CD14-positive monocyte (primary cell): ENCODE data around the gene POU6F2. TPM values are rescaled to one million over a fixed set of nuclear protein-coding genes. Genes with fewer than 3 reads are reported as not detected.
A peak's percentile ranks its signal among the peaks of the same experiment; 100 is the strongest.

Source experiments
- DNase-seq, 3 donors: peaks; one replicate each; pipeline ENCODE4 v3.0.0-alpha.2; 2011 to 2022
- H2AFZ ChIP-seq: 2 replicates; pipeline ENCODE4 v1.6.0; 2012; ENCODE audit warnings: mild to moderate bottlenecking, low read depth, low read length, inconsistent platforms; ENCODE audit not compliant: insufficient read depth, poor library complexity, severe bottlenecking
- H3K27ac ChIP-seq, 2 donors: 1 replicate in 1 of 2; 2 replicates in 1 of 2; pipeline ENCODE4 v1.5.1; 2012 to 2013; ENCODE audit warnings: low read length in 2 of 2, control low read depth in 1 of 2, inconsistent platforms in 1 of 2, low read depth in 1 of 2, mild to moderate bottlenecking in 1 of 2
- H3K27me3 ChIP-seq, 2 donors: one replicate each; pipeline versions ENCODE4 v1.6.0 to v1.6.1; 2011 to 2013; ENCODE audit warnings: low read length in 2 of 2; ENCODE audit not compliant: control insufficient read depth in 2 of 2, insufficient read depth in 2 of 2
- H3K36me3 ChIP-seq, 2 donors: replicated peaks in 1 of 2; 1 replicate in 1 of 2; 2 replicates in 1 of 2; pipeline versions ENCODE4 v1.5.1 to v1.6.1; 2012 to 2013; ENCODE audit warnings: low read length in 2 of 2, control low read depth in 1 of 2, inconsistent platforms in 1 of 2, mild to moderate bottlenecking in 1 of 2; ENCODE audit not compliant: insufficient read depth in 2 of 2, control insufficient read depth in 1 of 2
- H3K4me1 ChIP-seq, 2 donors: 1 replicate in 1 of 2; 2 replicates in 1 of 2; pipeline versions ENCODE4 v1.5.1 to v1.6.1; 2012 to 2013; ENCODE audit warnings: low read length in 2 of 2, control low read depth in 1 of 2, inconsistent platforms in 1 of 2, mild to moderate bottlenecking in 1 of 2, moderate library complexity in 1 of 2; ENCODE audit not compliant: insufficient read depth in 2 of 2, control insufficient read depth in 1 of 2
- H3K4me2 ChIP-seq: replicated peaks from 2 replicates; pipeline ENCODE3; 2012; ENCODE audit warnings: low read length, moderate library complexity, mild to moderate bottlenecking; ENCODE audit not compliant: poor library complexity, severe bottlenecking; ENCODE audit errors: extremely low read depth
- H3K4me3 ChIP-seq, 3 experiments: fragments of 200-600 bp in 1 of 3; sonication (generic) in 1 of 3; replicated peaks in 1 of 3; 1 replicate in 2 of 3; 2 replicates in 1 of 3; pipeline ENCODE4 v1.5.1; 2011 to 2013; ENCODE audit warnings: low read length in 3 of 3, mild to moderate bottlenecking in 3 of 3, control low read depth in 2 of 3, low read depth in 2 of 3, inconsistent platforms in 1 of 3, moderate library complexity in 1 of 3
- H3K79me2 ChIP-seq: 2 replicates; pipeline ENCODE4 v1.6.0; 2012; ENCODE audit warnings: mild to moderate bottlenecking, control low read depth, inconsistent platforms, low read length, moderate library complexity; ENCODE audit not compliant: insufficient read depth
- H3K9ac ChIP-seq: 2 replicates; pipeline ENCODE4 v1.6.0; 2017; ENCODE audit warnings: low read length, mild to moderate bottlenecking; ENCODE audit not compliant: insufficient read depth, poor library complexity, severe bottlenecking
- H3K9me3 ChIP-seq, 2 donors: replicated peaks in 1 of 2; 1 replicate in 1 of 2; 2 replicates in 1 of 2; pipeline versions ENCODE4 v1.5.1 to v1.6.1; 2012 to 2013; ENCODE audit warnings: low read length in 2 of 2, control low read depth in 1 of 2; ENCODE audit not compliant: control insufficient read depth in 1 of 2, insufficient read depth in 1 of 2
- H4K20me1 ChIP-seq: 2 replicates; pipeline ENCODE4 v1.6.0; 2012; ENCODE audit warnings: mild to moderate bottlenecking, low read length, control low read depth, moderate library complexity; ENCODE audit not compliant: insufficient read depth
- H3K27ac Mint-ChIP-seq, 7 donors: one replicate each; pipeline ENCODE4 v1.8.0; 2020; ENCODE audit warnings: mild to moderate bottlenecking in 7 of 7, mixed read lengths in 7 of 7, moderate library complexity in 6 of 7, inconsistent platforms in 2 of 7
- H3K27me3 Mint-ChIP-seq, 3 donors: one replicate each; pipeline ENCODE4 v1.8.0; 2021 to 2022; ENCODE audit warnings: low read depth in 3 of 3, mild to moderate bottlenecking in 3 of 3, mixed read lengths in 3 of 3, moderate library complexity in 3 of 3, inconsistent platforms in 1 of 3
- H3K36me3 Mint-ChIP-seq, 2 donors: one replicate each; pipeline ENCODE4 v1.8.0; 2020; ENCODE audit warnings: mixed read lengths in 2 of 2, inconsistent platforms in 1 of 2, mild to moderate bottlenecking in 1 of 2
- H3K4me1 Mint-ChIP-seq: one replicate; pipeline ENCODE4 v1.8.0; 2020; ENCODE audit warnings: mild to moderate bottlenecking, mixed read lengths
- H3K4me3 Mint-ChIP-seq, 2 donors: one replicate each; pipeline ENCODE4 v1.8.0; 2020; ENCODE audit warnings: mild to moderate bottlenecking in 2 of 2, mixed read lengths in 2 of 2, moderate library complexity in 1 of 2
- H3K9me3 Mint-ChIP-seq, 7 donors: one replicate each; pipeline ENCODE4 v1.8.0; 2020 to 2022; ENCODE audit warnings: mixed read lengths in 7 of 7, mild to moderate bottlenecking in 6 of 7, moderate library complexity in 6 of 7, inconsistent platforms in 2 of 7
- WGBS: methylation state at CpG from one replicate; pipeline ENCODE4 v1.1.5; 2013; ENCODE audit warnings: missing lambda C conversion rate; ENCODE audit not compliant: insufficient coverage; 5-methylcytosine and 5-hydroxymethylcytosine counted together
- intact Hi-C, 2 donors: fragments of 100-400 bp; cut with micrococcal nuclease; formaldehyde crosslinking; loops; one replicate each; pipeline versions ENCODE4 v1.15.0 to v1.15.1; 2023
- polyA plus RNA-seq, 3 donors: library from polyadenylated mRNA; depleted of rRNA in 1 of 3; unstranded in 2 of 3; stranded (reverse) in 1 of 3; fragments of 300-500 nt in 2 of 3; fragments of >200 nt in 1 of 3; fragmentation: Illumina TruSeq in 2 of 3; gene quantifications; 1 replicate in 2 of 3; 2 replicates in 1 of 3; pipeline ENCODE4 v1.2.3, GENCODE V29; 2012 to 2021
- TF ChIP-seq, protein P1 (sequence below): fragments of 200-600 bp; IDR thresholded peaks from one replicate; pipeline ENCODE4 v1.8.0; 2022; ENCODE audit warnings: antibody characterized with exemption, mild to moderate bottlenecking

Gene POU6F2
- polyA plus RNA-seq, 3 donors, result not detected

DNA sequence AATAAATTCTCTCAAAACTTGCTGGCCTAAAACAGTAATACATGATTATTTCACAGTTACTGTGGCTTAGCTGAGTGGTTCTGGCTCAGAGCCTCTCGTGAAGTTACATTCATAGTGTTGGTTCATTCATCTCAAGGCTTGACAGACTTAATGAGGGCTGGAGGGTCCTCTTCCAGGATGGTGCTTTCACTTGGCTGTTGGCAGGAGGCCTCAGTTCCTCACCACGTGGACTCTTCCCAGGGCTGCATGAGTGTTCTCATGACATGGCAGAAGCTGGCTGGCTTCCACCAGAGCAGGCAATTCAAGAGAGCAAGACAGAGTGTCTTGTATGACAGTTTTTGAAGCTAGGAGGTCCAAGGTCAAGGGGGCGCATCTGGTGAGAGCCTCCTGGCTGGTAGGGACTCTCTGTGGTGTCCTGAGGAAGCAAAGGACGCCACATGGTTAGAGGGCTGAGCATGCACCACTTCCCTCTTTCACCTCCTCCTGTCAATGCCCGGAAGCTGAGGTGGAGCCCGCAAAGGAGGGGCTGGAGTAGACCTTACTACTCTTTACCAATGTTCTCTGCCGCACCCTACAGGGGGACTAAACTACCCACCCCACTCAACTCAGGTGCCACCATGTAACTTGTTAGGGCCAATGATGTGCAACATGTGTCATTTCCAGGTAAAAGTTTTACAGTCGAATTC, 530.3 kb downstream of the POU6F2 start:
- Histone ChIP-seq H3K4me3 (no peak overlapping the region), H2AFZ (peak overlapping the region; percentile 44), H3K36me3 (no peaks in the 10 kb centered on the region), H3K9me3 (peaks cover 0 to 5% of the 10 kb centered on the region in 2 donors), H3K4me2 (no peak overlapping the region), H3K79me2 (no peaks in the 10 kb centered on the region), H4K20me1 (no peaks in the 10 kb centered on the region), H3K9ac (no peak overlapping the region), H3K4me1 (peaks cover 4 to 8% of the 10 kb centered on the region in 2 donors), H3K27ac (no peak overlapping the region), H3K27me3 (no peaks in the 10 kb centered on the region)
- H3K4me3 Mint-ChIP-seq, result peak overlapping the region in 1 of 2 donors; percentile 79
- H3K27me3 Mint-ChIP-seq, result peaks cover 0 to 10% (median 4%) of the 10 kb centered on the region in 3 donors
- H3K36me3 Mint-ChIP-seq, result no peaks in the 10 kb centered on the region
- intact Hi-C loops, result no loop called here
- WGBS, result 10% methylated on average over 5 of the region's 8 CpGs
- H3K4me1 Mint-ChIP-seq, result peaks cover 13% of the 10 kb centered on the region
- H3K9me3 Mint-ChIP-seq, result peaks cover 0 to 10% (median 3%) of the 10 kb centered on the region in 7 donors
- peak; percentile 1 to 9 (median 1) for DNase-seq
- TF ChIP-seq, protein P1, sequence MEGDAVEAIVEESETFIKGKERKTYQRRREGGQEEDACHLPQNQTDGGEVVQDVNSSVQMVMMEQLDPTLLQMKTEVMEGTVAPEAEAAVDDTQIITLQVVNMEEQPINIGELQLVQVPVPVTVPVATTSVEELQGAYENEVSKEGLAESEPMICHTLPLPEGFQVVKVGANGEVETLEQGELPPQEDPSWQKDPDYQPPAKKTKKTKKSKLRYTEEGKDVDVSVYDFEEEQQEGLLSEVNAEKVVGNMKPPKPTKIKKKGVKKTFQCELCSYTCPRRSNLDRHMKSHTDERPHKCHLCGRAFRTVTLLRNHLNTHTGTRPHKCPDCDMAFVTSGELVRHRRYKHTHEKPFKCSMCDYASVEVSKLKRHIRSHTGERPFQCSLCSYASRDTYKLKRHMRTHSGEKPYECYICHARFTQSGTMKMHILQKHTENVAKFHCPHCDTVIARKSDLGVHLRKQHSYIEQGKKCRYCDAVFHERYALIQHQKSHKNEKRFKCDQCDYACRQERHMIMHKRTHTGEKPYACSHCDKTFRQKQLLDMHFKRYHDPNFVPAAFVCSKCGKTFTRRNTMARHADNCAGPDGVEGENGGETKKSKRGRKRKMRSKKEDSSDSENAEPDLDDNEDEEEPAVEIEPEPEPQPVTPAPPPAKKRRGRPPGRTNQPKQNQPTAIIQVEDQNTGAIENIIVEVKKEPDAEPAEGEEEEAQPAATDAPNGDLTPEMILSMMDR, result no peak
- peak overlapping the region in 1 of 7 donors; percentile 11 for H3K27ac Mint-ChIP-seq

DNA sequence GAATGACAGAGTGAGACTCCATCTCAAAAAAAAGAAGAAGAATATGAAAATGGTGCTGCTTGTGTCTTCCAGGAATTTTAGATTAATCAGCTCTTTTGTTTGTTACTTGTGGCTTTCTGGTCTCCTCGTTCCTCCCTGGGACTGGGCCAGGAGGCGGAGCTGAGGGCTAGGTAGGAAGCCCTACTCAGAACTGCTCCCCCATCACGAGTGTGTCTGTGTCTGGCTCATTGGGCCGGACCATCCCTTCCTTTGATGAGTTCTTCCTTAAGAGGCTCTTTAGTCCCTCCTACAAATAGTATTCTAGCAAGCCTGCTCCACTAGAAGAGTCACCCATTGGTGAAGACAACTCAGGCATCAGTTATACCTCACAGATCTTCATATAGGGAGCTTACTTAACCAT, 531.7 kb downstream of the POU6F2 start:
- H3K27me3 ChIP-seq, result no peaks in the 10 kb centered on the region
- Mint-ChIP-seq H3K27me3 (peaks cover 0 to 4% (median 2%) of the 10 kb centered on the region in 3 donors), H3K27ac (no peak overlapping the region), H3K36me3 (no peaks in the 10 kb centered on the region), H3K4me3 (no peak overlapping the region), H3K9me3 (peaks cover 0 to 8% (median 3%) of the 10 kb centered on the region in 7 donors), H3K4me1 (peaks cover 13% of the 10 kb centered on the region)
- H3K4me3 ChIP-seq, result no peak overlapping the region
- no peak for DNase-seq
- no peak overlapping the region for H3K27ac ChIP-seq
- no peaks in the 10 kb centered on the region for H4K20me1 ChIP-seq
- peaks cover 0 to 5% of the 10 kb centered on the region in 2 donors for H3K9me3 ChIP-seq
- H3K79me2 ChIP-seq, result no peaks in the 10 kb centered on the region
- WGBS, result 7% methylated on average over 3 of the region's 4 CpGs
- H3K4me1 ChIP-seq, result peaks cover 4 to 8% of the 10 kb centered on the region in 2 donors
- no peaks in the 10 kb centered on the region for H3K36me3 ChIP-seq
- H3K4me2 ChIP-seq, result no peak overlapping the region
- no peak overlapping the region for H3K9ac ChIP-seq
- H2AFZ ChIP-seq, result no peak overlapping the region
- TF ChIP-seq, protein P1, result no peak
- intact Hi-C loops, result no loop called here
